H1 (cell line): Measurements from ENCODE around the gene TSPAN15. TPM values are rescaled to one million over a fixed set of nuclear protein-coding genes. Genes with fewer than 3 reads are reported as not detected.

Experiments
- EGR1 ChIP-seq: IDR thresholded peaks from 2 replicates; pipeline ENCODE4 v1.6.1; 2011; ENCODE audit warnings: low read depth, low read length, borderline replicate concordance
- GTF2F1 ChIP-seq: IDR thresholded peaks from 2 replicates; pipeline ENCODE4 v1.6.1; 2012; ENCODE audit warnings: low read depth, low read length, improper control_type of control experiment, borderline replicate concordance
- SUZ12 ChIP-seq: fragments of 200-600 bp; sonication (generic); IDR thresholded peaks from 2 replicates; pipeline ENCODE4 v1.6.1; 2012; ENCODE audit warnings: mild to moderate bottlenecking, inconsistent platforms, low read length, moderate library complexity, mixed read lengths
- polyA plus RNA-seq, 7 experiments: library from polyadenylated mRNA; depleted of rRNA in 3 of 7; stranded (reverse) in 5 of 7; unstranded in 2 of 7; fragments of >200 nt in 5 of 7; fragments of 200-250 nt in 2 of 7; gene quantifications; 1 replicate in 5 of 7; 2 replicates in 1 of 7; 4 replicates in 1 of 7; pipeline versions ENCODE4 v1.2.1 to v1.2.3, GENCODE V29; 2011 to 2013; ENCODE audit warnings: missing spikeins in 2 of 7, mixed read lengths in 2 of 7
- total RNA-seq: library from RNA; stranded (reverse); fragmentation: NEBNext Ultra II Directional; extraction: Animal tissue kit (Norgen Biotek cat#: 25700); gene quantifications from 2 replicates; pipeline ENCODE4 v1.2.1, GENCODE V29; 2021

The TSPAN15 gene
- total and polyA plus RNA-seq, 2 of the 8 experiments (the other 6 are each of a cell fraction or from before 2014, with no cell fraction given) = 9.7 to 20.0 TPM

- TF ChIP-seq GTF2F1 = no peak
- TF ChIP-seq SUZ12 = no peak
- no peak for TF ChIP-seq EGR1
Observed at GRCh38 chr10:69480068-69480412, 28.8 kb downstream of the TSPAN15 start (continued).
